Measurements from ENCODE around the gene PTPRT. TPM values are rescaled to one million over a fixed set of nuclear protein-coding genes. Genes with fewer than 3 reads are reported as not detected.

Gene PTPRT
- polyA plus RNA-seq, 2 of the 4 experiments (the other 2 are of a cell fraction): not detected

DNA sequence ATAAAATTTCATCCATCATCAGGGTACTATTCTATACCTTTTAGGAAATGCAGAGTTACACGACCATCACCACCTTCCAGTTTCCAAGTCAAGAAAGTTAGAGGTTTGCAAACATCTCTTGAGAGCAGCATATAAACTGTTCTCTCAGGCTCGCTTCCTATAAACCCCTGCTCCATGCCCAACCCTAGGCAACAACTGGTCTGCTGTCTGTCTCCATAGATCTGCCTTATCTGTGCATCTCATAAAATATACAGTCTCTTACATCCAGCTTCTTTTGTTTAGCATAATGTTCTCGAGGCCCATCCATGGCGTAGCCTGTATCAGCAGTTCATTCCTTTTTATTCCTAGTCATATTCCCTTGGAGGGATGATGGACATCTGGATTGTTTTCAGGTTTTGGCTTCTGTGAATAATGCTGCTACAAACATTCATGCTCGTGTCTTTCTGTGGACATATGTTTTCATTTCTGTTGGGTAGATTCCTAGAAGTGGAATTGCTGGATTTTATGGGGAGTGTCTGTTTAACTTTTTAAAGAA is 6.1 kb downstream of the PTPRT start:
- no peaks in the 10 kb centered on the region for H3K9me3 ChIP-seq
- ChIA-PET POLR2A (no interaction called here), CTCF (interaction anchor here (1.3 to 3.6 kb wide), 2 partner anchors 9 to 1486 kb away, joined by 3 to 12 read pairs; no protein-coding TSS in a partner anchor)
- WGBS (ENCODE audit: missing lambda C conversion rate): 10% methylated on average over 5 of the region's 5 CpGs
- ATAC-seq: no peak
- TF ChIP-seq KDM5A (IDR thresholded peaks at IDR 0.05) (no peak), MAZ (IDR thresholded peaks at IDR 0.05; ENCODE audit: borderline replicate concordance, low read depth, low read length) (no peak), FOSL2 (IDR thresholded peaks at IDR 0.05) (no peak), FOSL2 (CRISPR knock-in tag; IDR thresholded peaks at IDR 0.05) (no peak), SMC3 (IDR thresholded peaks at IDR 0.05) (no peak), HOXB5 (CRISPR knock-in tag; IDR thresholded peaks at IDR 0.05) (no peak)
- TF ChIP-seq, protein P1, sequence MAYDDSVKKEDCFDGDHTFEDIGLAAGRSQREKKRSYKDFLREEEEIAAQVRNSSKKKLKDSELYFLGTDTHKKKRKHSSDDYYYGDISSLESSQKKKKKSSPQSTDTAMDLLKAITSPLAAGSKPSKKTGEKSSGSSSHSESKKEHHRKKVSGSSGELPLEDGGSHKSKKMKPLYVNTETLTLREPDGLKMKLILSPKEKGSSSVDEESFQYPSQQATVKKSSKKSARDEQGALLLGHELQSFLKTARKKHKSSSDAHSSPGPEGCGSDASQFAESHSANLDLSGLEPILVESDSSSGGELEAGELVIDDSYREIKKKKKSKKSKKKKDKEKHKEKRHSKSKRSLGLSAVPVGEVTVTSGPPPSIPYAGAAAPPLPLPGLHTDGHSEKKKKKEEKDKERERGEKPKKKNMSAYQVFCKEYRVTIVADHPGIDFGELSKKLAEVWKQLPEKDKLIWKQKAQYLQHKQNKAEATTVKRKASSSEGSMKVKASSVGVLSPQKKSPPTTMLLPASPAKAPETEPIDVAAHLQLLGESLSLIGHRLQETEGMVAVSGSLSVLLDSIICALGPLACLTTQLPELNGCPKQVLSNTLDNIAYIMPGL (CRISPR knock-in tag; IDR thresholded peaks at IDR 0.05; ENCODE audit: borderline replicate concordance): no peak
- FAIRE-seq: no peak
- H3K4me3 ChIP-seq: no peak overlapping the region
- no peaks in the 10 kb centered on the region for H3K4me1 ChIP-seq
- H3K4me2 ChIP-seq: no peak overlapping the region
- H3K27ac ChIP-seq: no peak overlapping the region
- no peak for DNase-seq (ENCODE audit: low read depth in 1 of 2, low spot score in 1 of 2)

DNA sequence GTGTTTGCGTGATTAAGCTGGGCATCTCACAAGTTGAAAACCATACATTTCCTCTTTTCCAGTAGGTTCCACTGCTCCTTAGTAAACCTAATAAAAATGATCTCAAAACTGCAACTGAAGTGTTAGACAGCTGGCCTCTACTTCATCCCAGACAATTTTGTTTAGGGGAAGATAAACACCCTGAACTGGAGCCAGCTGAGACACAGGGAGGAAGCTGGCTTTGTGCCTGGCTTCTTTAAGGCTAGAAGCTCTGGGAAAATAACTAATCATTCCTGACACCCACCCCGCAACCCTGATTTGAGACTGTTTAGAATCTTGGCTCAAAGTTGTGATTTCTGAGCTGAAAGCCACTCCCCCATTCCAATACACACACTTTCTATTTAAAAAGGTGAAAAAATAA is 11.6 kb downstream of the PTPRT start:
- POLR2A ChIA-PET: no interaction called here
- FAIRE-seq: no peak
- CTCF ChIA-PET: interaction anchor here (1.5 kb wide), 1 partner anchor 10 kb away, joined by 4 read pairs; no protein-coding TSS in a partner anchor
- Histone ChIP-seq H3K4me2 (no peak overlapping the region), H3K4me3 (no peak overlapping the region), H3K9me3 (no peaks in the 10 kb centered on the region), H3K4me1 (no peaks in the 10 kb centered on the region), H3K27ac (no peak overlapping the region)
- no peak for DNase-seq (ENCODE audit: low read depth in 1 of 2, low spot score in 1 of 2)
- 0% methylated on average over 2 of the region's 2 CpGs for WGBS (ENCODE audit: missing lambda C conversion rate)
- no peak for ATAC-seq
- TF ChIP-seq, protein P2, sequence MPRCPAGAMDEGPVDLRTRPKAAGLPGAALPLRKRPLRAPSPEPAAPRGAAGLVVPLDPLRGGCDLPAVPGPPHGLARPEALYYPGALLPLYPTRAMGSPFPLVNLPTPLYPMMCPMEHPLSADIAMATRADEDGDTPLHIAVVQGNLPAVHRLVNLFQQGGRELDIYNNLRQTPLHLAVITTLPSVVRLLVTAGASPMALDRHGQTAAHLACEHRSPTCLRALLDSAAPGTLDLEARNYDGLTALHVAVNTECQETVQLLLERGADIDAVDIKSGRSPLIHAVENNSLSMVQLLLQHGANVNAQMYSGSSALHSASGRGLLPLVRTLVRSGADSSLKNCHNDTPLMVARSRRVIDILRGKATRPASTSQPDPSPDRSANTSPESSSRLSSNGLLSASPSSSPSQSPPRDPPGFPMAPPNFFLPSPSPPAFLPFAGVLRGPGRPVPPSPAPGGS (IDR thresholded peaks at IDR 0.05): no peak
- no peak for TF ChIP-seq RAD21 (conservative IDR thresholded peaks at IDR 0.05 in 1 of 2, IDR thresholded peaks at IDR 0.05 in 1 of 2)
- no peak for TF ChIP-seq BHLHE40 (IDR thresholded peaks at IDR 0.05; ENCODE audit: low read depth, low read length)
- TF ChIP-seq SREBF2 (IDR thresholded peaks at IDR 0.05): no peak
- TF ChIP-seq PHF8 (IDR thresholded peaks at IDR 0.05; ENCODE audit: borderline replicate concordance, low read depth): no peak
- no peak for TF ChIP-seq HOXB5 (CRISPR knock-in tag; IDR thresholded peaks at IDR 0.05)
- TF ChIP-seq FOSL2 (IDR thresholded peaks at IDR 0.05): no peak
- no peak for TF ChIP-seq FOSL2 (CRISPR knock-in tag; IDR thresholded peaks at IDR 0.05)
- no peak for TF ChIP-seq HOXB13 (CRISPR knock-in tag; IDR thresholded peaks at IDR 0.05; ENCODE audit: low read depth)
- TF ChIP-seq RFX5 (IDR thresholded peaks at IDR 0.05): no peak
- no peak for TF ChIP-seq EHMT2 (IDR thresholded peaks at IDR 0.05; ENCODE audit: low read depth)
- TF ChIP-seq ZNF302 (CRISPR knock-in tag; IDR thresholded peaks at IDR 0.05): no peak
- no peak for TF ChIP-seq SMC3 (IDR thresholded peaks at IDR 0.05)
- TF ChIP-seq CHD4 (IDR thresholded peaks at IDR 0.05; ENCODE audit: borderline replicate concordance): no peak
- no peak for TF ChIP-seq FOSB (CRISPR knock-in tag; IDR thresholded peaks at IDR 0.05)
- no peak for TF ChIP-seq ESRRA (IDR thresholded peaks at IDR 0.05; ENCODE audit: borderline replicate concordance, low read length)
- TF ChIP-seq NPAS2 (CRISPR knock-in tag; IDR thresholded peaks at IDR 0.05; ENCODE audit: borderline replicate concordance): no peak
- no peak for TF ChIP-seq MAFK (IDR thresholded peaks at IDR 0.05; ENCODE audit: partially characterized antibody)
- no peak for TF ChIP-seq NR3C1 (IDR thresholded peaks at IDR 0.05)
- TF ChIP-seq EHF (CRISPR knock-in tag; IDR thresholded peaks at IDR 0.05): no peak

All from A549 (cell line).